H1 (cell line): ENCODE data around the gene BCAS3. TPM values are rescaled to one million over a fixed set of nuclear protein-coding genes. Genes with fewer than 3 reads are reported as not detected.

Experiments used
- CHD7 ChIP-seq: fragments of 300-600 bp; sonication (generic); IDR thresholded peaks from 2 replicates; pipeline ENCODE4 v1.7.1; 2012; ENCODE audit warnings: low read length, moderate library complexity, mild to moderate bottlenecking, inconsistent platforms; ENCODE audit not compliant: insufficient replicate concordance
- NANOG ChIP-seq: IDR thresholded peaks from 2 replicates; pipeline ENCODE4 v1.6.1; 2011; ENCODE audit warnings: low read length, low read depth, mild to moderate bottlenecking, inconsistent platforms; ENCODE audit not compliant: insufficient read depth, poor library complexity, severe bottlenecking
- TAF1 ChIP-seq: IDR thresholded peaks from 2 replicates; pipeline ENCODE4 v1.6.1; 2011; ENCODE audit warnings: mild to moderate bottlenecking, low read depth, low read length
- polyA plus RNA-seq, 7 experiments: library from polyadenylated mRNA; depleted of rRNA in 3 of 7; stranded (reverse) in 5 of 7; unstranded in 2 of 7; fragments of >200 nt in 5 of 7; fragments of 200-250 nt in 2 of 7; gene quantifications; 1 replicate in 5 of 7; 2 replicates in 1 of 7; 4 replicates in 1 of 7; pipeline versions ENCODE4 v1.2.1 to v1.2.3, GENCODE V29; 2011 to 2013; ENCODE audit warnings: missing spikeins in 2 of 7, mixed read lengths in 2 of 7
- total RNA-seq: library from RNA; stranded (reverse); fragmentation: NEBNext Ultra II Directional; extraction: Animal tissue kit (Norgen Biotek cat#: 25700); gene quantifications from 2 replicates; pipeline ENCODE4 v1.2.1, GENCODE V29; 2021

Gene BCAS3
- total and polyA plus RNA-seq, 2 of the 8 experiments (the other 6 are each of a cell fraction or from before 2014, with no cell fraction given): 9.9 to 13.3 TPM

- no peak for TF ChIP-seq CHD7
- TF ChIP-seq TAF1: no peak
- no peak for TF ChIP-seq NANOG
Observed at GRCh38 chr17:60832631-60833030, 155.0 kb downstream of the BCAS3 start (continued).
